GM15510 (cell line): ENCODE results near the gene NHS.

Experiments
- POLR2A ChIP-seq: IDR thresholded peaks from 3 replicates; pipeline ENCODE4 v1.6.1; 2011; ENCODE audit warnings: borderline replicate concordance; ENCODE audit not compliant: insufficient read length; ENCODE audit errors: extremely low read depth

The NHS gene

GRCh38 chrX:17425136-17425535, 50.1 kb downstream of the NHS start:
- TF ChIP-seq POLR2A = no peak

- TF ChIP-seq POLR2A = no peak
These were observed 50.6 kb downstream of the NHS start for GRCh38 chrX:17425551-17425950.

DNA sequence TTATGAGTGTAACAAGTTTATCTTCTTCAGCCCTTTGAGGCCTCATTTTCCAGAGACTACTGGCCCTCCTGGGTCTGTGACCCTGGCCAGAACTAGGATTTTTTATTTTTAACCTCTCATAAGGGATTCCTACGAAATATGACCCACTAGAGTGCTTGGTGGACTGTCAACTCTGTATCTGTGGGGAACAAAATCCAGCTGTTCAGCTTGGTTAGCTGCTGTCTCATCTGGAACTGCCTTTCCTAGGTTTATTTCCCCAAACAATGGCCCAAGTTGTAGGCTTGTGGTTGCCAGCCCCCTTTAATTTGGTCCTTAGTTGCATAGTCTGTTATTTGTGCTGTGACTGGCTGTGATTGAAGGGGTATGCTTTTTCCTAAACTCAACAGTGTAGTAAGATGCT, 56.2 kb downstream of the NHS start:
- no peak for TF ChIP-seq POLR2A

DNA sequence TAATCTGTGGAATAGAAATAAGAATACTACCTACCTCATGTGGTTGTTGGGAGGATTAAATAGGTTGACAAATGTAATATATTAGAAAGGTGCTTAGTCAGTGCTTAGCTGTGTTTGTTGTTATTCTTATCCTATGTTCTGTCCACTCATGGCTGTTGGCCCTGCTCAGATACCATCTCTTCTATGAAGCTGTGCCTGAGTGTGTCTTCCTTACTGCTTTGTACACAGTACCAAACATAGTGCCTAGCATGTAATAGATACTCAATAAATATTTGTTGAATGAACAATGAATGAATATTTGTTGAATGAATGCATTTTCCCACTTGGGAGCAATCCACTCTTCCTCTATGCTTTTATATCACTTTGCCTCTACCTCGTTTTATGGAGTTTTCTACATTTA, 57.2 kb downstream of the NHS start:
- TF ChIP-seq POLR2A = no peak

GRCh38 chrX:17433965-17434364, 59.0 kb downstream of the NHS start:
- TF ChIP-seq POLR2A = no peak

DNA sequence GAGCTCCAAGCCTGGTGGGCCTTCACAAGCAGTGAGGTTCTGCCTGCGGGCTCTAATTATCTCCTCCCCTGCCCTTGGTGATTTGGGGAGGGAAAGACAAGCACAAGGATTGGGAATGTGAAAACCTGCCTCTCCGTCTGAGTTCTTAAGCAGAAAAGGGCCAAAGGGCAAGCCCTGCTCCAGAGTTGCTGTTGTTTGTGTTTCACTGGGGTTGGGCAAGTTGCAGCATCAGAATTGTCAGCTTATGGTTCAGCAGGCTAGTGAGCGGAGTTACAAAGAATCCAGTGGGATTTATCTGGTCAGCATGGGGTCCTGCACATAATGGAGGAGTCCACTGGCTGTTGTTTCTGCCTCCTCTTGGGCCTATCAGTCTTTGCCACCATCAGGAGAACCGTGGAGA, 60.5 kb downstream of the NHS start:
- TF ChIP-seq POLR2A = no peak

DNA sequence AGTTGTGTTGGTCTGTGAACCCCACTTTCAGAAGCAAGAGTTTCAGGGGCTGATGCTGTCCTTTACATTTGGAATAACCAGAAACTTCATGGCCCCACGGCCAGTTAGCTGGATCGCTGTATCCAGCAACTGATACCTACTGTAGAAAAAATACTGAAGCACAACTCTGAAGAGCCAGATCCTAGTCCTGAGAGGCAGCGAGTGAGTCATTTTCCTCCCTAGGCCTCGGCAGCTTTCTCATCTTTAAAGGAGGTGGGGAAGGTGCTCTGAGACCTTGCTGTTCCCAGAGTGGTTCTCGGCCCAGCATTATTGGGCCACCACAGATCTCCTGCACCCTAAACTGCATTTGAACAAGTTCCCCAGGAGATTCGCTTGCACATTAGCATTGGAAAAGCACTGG, 63.2 kb downstream of the NHS start:
- TF ChIP-seq POLR2A = no peak

DNA sequence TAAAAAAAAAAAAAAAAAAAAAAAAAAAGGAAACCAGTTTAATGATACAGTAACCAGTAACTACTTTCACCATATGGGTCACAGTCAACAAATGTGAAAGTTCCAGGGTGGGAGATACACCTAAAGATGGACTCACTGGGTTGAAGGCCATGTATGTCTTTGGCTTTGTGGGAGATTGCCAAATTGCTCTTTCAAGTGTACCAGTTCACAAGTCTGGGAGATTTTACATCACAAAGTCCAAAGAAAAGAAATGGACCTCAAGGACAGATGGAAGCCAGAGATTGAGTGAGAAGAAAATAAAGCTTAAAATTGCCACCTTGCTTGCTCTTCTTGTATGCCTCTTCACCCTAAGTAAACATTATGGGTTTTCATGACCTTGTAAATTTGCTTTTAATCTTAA, 65.3 kb downstream of the NHS start:
- no peak for TF ChIP-seq POLR2A

GRCh38 chrX:17440836-17441235, 65.8 kb downstream of the NHS start:
- TF ChIP-seq POLR2A = no peak

- no peak for TF ChIP-seq POLR2A
These were observed 67.0 kb downstream of the NHS start for GRCh38 chrX:17441965-17442364.

DNA sequence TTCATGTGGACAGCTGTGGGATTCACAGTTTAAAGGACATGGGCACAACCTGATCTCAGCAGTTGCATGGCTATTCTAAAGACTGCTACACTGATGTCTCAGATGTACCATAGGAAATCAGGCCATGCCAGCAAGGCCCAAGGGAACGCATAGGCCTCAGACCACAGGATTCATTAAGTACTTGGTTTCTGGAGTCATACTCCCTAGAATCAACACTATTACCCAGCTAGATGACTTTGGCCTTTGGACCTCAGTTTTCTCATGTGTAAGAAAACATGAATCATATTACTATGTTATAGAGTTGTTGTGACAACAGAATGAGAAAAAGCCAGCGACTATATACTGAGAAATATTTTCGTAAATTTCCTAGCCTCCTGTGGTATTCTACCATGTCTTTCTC, 67.9 kb downstream of the NHS start:
- TF ChIP-seq POLR2A = no peak

GRCh38 chrX:17443556-17443955, 68.6 kb downstream of the NHS start:
- TF ChIP-seq POLR2A = no peak

DNA sequence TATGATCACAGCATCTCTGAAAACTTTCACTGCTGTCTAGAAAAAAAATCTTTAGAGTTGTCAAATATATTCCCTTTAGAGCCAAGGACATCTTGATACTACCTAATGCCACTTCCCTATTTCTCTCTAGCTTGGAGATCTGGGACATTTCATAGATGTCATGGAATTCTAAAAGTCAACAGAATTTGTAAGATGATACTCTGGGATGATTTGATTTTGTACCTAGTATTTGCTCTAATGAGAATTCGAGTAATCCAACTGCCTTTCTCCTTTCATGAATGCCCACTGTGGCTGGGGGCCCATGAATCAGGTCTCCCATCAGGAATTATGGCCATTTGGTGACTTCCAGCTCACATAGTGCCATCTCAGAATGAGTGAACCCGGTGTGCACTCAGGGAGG, 73.2 kb downstream of the NHS start:
- TF ChIP-seq POLR2A = no peak

DNA sequence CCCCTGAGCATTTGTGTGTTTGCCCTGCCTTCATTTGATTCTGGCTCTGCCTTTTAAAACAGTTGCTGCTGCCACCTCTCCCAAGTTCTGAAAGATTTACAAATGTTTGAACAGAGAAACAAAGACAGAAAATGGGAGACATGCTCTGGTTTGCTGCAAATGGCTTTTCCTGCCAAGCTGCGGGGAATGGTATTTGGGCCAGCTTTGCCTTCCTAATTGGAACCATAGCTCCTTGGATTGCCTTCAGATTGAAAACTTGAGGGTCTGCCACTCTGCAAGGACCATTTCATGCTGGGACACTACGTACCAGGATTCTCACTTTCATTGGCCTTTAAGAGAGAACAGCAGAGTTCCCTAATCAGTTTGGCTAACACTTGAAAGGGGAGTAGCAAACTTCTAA, 74.9 kb downstream of the NHS start:
- no peak for TF ChIP-seq POLR2A

DNA sequence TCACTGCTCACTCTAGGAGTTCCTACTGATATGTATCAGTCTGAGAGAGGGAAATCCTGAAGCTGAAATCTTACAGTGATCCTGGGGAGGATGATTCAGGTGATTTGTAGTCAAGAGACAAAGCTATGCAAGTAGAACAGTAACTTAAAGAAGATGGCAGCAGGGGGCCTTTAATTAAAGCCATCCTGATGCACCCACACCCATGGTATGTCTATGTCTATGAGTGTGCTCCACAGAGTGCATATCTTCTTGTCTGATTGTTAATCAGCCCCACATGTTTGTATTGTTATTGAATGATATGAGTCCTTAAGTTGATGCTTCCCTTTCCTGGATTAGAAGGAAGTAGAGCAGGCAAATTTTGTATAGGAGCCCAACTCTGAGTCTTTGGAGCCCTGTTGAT, 78.8 kb downstream of the NHS start:
- TF ChIP-seq POLR2A = no peak

GRCh38 chrX:17456526-17456925, 81.5 kb downstream of the NHS start:
- TF ChIP-seq POLR2A = no peak

- no peak for TF ChIP-seq POLR2A
These were observed 84.1 kb downstream of the NHS start for GRCh38 chrX:17459008-17459611.

DNA sequence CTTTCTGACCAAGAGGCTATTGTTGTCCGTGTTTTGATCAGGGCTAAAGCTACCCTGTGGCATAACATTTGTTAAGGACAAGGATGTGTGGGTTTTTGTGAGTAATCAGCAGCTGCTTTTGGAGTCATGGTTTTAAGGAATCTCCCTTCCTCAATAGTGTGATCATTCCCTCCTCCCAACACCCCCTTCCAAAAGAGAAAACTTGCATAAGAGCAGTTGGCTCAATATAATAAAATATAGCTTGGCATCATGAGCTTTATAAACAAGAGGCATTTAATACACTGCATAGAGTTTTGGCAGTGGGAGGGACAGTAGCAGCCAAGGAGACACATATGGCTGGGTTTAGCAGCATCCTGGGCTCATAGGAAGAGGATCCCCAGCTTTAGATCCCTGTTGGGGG, 84.7 kb downstream of the NHS start:
- no peak for TF ChIP-seq POLR2A

GRCh38 chrX:17462881-17463280, 87.9 kb downstream of the NHS start:
- TF ChIP-seq POLR2A = no peak

DNA sequence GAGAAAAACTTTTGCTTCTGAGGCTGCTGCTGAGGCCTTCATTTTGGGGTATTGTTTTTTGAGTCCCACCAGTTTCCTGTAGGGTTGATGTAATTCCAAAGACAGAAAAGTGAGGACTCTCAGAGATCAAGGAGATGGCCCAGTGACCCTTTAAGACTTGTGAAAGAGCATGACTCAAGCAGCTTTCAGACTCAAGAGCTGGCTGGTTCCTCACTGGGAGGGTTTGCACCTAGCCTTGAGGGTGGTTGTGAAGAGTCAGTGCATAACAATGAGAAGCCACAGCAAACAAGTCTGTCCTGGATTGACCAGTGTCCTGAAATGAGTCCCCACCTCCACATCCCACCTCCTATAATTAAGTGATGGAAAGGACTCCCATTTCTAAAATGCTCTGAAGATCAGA, 89.2 kb downstream of the NHS start:
- TF ChIP-seq POLR2A = no peak
